NCI-H146 treated with DMSO at 0.1 percent for 48 hours (cell line): Measurements from ENCODE around the gene MAPK8.
"Not testable (repeated sequence)": the region's sequence is repeated elsewhere in the genome, so short reads cannot be mapped to it uniquely, and the experiment has no call there.

ENCODE experiments used
- DNase-seq: peaks from one replicate; lab custom pipeline; 2025; ENCODE audit not compliant: unreplicated experiment; lab: John Stamatoyannopoulos, UW

MAPK8 gene

DNA sequence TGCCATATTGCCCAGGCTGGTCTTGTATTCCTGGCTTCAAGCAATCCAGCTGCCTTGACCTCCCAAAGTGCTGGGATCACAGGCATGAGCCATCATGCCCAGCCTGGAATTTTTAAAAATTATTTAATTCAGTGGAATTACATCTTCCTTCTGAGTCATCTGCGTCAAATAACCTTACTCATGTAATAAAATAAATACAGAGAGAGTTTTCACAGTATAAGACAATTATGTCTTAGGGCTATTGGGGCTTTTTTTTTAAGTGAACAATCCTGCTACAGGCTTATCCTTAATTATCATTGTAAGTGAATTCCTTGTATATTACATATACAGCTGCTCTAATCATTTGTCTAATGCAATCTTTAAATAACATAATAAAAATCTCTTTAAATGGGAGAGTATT lies 108.3 kb downstream of the MAPK8 start:
- no peak for DNase-seq

DNA sequence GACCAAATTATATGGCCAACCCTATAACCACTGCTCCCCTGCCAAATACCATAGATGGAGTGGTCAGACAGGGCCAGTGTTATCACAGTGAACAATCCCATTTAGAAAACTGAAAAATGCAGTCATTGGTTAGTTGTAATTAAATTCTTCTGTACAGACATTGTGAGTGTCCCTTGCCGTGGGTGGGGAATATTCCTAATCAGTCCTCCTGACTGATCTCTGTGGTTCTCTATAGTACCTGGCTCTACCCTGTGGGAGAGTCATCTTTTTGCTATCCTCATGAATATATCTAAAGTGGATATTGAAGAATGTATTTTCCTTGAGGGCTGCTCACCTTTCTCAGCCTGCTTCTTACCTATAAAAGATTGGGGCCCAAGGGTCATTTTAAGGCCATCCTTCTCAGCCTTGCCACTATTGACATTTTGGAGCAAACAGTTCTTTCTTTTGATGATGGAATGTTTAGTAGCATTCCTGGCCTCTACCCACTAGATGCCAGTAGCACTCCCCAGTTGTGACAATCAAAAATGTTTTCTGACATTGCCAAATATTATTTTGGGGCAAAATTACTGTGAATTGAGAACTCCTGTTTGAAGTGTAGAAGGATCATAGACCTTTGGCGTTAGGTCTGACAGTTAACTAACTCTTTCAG lies 110.2 kb downstream of the MAPK8 start:
- no peak for DNase-seq

DNA sequence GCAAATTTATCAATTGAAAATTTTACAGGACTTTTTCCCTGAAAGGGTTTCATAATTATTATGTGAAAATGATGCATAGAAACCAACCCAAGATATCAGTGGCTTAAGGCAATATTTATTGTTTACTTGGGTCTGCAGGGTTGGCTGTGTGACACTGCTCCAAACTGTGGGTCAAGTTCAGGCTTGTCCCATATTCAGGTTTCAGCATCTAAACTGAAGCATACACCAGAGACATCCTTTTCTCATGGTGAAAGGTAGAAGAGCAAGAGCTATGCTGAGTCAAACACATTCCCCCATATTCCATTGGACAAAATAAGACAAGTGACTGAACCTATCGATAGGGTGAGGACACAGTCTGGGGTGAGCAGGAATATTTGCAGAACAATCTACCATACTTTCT lies 110.9 kb downstream of the MAPK8 start:
- DNase-seq: no peak

DNA sequence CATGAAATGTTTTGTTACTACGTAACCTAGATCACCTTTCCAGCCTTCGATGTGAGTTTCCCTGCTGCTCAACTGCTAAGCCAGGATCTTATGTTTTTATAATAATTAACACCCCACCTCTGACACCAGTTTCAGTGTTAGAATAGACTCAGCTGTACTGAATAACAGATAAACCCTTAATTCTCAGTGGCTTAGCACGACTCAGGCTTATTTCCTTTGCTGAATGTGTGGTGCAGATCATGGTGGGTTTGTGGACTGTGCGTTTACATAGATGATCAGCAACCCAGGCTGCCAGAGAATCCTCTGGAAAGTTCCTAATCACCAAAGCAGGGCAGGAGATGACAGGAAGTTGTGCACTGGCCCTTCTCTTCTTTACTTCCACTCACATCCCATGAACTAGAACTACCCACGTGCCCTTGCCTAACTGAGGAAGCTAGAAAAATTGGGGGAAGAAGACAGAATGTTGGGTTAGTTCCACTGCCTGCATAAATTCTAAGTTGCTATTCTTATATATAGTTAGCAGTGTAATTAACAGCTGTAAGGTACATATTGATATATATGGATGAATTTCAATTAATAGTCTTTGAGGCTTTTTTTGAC lies 111.8 kb downstream of the MAPK8 start:
- DNase-seq: no peak

DNA sequence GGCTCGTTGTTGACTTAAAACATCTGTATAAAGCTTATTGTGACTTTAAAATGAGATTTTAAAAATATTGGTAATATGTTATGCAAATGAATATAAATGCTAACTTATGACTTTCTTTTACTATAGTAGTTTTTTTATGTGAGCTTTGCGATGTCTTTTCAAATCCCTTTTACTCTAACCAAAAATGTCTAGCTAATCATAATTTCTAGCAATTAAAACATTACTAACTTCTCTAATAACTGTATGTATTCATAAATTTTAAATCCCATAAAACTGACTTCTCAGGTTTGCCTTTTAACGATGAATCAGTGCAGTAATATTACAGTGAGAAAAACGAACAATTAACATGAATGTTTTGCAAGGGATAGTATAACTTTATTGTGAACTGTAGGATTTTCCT lies 113.2 kb downstream of the MAPK8 start:
- DNase-seq: no peak

DNA sequence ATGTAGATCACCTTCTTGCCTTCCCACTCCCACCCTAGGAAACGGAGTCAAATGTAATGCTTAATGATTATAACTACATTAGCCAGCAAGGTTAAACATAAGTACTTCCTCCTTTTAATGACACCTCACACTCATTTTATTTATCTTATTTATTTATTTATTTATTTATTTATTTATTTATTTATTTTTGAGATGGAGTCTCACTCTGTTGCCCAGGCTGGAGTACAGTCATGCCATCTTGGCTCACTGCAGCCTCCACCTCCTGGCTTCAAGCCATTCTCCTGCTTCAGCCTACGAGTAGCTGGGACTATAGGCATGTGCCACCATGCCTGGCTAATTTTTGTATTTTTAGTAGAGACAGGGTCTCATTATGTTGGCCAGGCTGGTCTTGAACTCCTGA lies 115.4 kb downstream of the MAPK8 start:
- not testable (repeated sequence) for DNase-seq

DNA sequence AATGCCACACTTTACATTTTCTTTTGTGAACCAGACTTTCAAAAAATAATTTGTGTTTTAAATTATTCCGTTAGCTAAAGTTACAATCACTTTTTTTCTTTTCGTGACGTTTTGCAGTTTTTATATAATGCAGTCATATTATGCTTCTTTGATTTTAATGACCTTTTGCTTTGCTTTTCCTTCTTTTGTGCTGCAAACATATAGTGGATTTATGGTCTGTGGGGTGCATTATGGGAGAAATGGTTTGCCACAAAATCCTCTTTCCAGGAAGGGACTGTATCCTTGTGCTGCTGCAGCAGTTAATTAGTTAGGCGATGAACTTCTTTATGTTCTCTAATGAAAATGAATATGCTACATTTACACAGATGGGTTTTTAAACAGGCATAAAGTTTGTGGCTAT lies 117.4 kb downstream of the MAPK8 start:
- no peak for DNase-seq

DNA sequence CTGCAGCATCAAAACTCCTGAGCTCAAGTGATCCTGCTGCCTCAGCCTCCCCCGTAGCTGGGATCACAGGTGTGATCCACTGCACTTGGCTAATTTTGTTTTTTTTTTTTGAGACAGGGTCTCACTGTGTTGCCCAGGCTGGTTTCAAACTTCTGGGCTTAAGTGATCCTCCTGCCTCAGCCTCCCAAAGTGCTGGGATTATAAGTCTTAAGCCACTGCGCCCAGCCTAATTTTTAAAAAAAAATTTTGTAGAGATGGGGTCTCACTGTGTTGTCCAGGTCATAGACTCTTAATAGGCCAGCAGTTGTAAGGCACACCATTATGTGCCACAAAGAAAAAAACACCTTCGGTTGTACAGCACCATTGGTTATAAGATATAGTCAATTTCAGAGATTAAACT lies 122.4 kb downstream of the MAPK8 start:
- DNase-seq: no peak

DNA sequence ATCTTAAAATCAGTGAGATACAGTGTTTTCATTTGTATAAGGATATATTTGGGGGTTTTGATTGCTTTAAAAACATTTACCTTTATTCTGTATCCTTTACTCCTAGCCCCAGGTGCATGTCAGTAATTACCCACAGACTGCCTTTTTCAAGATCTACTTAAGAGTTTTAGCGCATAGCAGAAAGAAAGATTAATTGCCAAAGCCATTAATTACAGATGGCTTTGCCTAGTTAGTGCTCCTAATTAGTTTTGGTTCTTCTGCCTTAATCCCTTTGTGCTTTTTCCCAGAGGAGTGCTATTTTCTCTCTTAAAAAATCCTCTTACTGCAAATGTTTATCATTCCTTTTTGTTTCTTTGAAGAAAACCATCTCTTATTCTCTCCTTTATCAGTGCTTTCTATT lies 122.8 kb downstream of the MAPK8 start:
- DNase-seq: no peak

DNA sequence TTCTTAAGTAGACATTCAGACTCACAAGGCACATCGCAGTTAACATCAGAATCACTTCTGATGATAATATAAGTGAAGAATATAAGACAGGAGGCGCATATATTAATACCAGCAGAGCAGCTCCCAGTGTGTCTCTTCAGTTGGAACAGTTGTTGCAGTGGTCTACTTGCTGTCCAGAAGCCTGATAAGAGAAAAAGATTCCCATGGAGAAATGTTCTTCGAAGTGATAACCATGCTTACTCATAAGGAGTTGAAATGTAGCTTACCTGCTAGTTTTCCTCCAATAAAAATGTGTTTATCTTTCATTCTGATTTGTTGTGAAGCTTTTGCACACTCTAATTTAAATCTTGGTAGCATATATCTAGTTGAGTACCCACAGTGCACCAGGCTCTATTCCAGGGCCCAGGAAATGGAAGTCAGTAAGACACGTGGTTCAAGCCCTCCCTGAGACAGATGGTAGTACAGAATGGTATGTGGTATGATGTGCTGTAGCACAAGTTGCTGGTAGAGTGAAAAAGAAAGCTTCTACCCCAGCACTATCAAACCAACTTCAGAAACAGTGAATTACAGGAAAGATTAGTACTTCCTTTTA lies 124.0 kb downstream of the MAPK8 start:
- DNase-seq: no peak

DNA sequence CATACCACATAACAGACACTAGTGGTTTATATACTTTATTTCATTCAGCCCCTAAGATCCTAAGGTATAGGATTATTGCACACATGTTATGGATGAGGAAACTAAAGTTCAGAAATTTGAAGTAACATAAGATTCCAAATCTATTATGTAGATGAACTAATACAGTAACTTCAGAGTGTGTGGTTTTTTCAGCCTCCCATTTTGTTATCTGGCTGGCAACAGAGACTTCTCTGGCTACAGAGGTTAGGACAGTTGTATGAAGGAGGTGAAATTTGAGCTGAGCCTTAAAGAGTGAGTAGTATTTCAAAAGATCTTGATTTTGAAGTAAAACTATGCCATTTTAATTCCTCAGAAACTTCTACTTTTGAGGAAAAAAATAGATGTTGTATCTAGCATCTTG lies 125.4 kb downstream of the MAPK8 start:
- DNase-seq: no peak

DNA sequence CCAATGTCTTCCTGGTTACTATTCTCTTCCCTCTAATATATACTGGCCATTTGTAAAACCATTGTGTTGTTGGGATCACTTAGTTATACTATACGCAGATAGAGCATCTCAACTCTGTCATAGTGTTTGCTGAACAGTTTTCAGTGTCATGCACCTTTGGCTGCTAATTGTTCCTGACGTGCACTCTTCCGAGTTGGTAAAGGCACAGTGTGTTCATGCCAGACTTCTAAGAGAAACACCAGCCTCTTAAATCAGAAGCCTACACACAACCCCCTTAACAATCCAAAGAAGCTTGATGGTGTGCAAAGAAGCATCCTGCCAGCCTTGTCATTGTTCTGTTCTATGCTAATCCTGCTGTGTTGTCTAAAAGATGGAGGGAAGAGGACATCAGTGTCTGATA lies 131.1 kb downstream of the MAPK8 start:
- no peak for DNase-seq

DNA sequence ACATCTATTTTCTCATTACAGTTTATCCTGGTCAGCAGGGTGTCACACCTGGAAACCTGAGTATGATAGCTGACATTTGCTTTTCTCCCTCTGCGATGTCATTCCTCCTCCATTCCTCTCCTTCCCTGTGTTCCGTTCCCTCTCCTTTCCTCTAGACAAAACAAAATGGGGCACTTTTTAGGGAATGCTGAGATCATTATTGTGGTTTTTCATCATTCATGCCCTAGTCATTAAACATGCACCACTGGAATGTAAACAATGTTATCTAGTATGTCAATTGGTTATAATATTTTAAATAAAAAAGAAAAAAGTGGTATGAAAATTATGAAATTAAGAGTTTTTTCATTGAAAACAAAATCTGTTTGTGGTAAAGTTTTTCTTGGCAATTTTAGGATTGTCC lies 132.6 kb downstream of the MAPK8 start:
- DNase-seq: peak; percentile 41

DNA sequence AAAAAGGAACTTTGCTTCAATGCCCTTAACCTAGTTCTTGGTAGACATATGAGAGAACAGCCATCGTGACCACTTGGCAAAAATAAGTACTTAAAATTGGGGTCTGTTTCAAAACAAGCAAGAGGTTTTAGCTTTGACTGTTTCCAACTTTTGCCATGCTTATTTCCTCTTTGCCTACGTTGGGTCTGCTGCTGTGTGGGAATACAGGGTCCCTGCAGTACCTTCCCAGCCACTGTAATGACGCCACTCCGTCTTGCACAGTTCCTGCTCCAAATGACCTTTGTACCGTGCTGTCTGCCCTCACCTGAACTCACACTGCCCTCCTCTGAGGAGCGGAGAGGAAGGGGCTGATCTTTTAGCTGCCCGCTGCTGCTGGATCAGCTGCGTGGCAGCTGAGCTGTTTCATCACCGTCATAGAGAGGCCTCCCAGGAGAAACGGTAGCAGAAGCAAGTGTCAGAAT lies 133.1 kb downstream of the MAPK8 start:
- no peak for DNase-seq

DNA sequence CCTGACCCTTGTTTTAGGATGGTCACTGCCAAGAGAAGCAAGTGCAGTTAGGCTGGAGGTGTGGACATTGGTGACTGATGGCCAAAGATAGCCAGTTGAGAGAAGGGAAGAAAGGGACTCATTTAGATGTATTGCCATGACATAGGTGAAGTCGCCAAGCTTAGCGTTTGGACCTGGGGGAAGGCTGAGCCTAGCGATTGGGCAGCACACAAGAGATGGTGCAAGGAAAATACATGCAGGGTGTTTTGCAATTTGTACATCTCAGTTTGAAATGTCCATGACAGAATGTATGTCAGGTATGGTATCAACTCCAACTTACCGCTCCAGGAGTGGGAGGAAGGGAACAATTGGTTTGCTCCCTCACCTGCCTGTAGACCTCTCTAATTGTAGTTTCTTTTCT lies 134.3 kb downstream of the MAPK8 start:
- DNase-seq: no peak

DNA sequence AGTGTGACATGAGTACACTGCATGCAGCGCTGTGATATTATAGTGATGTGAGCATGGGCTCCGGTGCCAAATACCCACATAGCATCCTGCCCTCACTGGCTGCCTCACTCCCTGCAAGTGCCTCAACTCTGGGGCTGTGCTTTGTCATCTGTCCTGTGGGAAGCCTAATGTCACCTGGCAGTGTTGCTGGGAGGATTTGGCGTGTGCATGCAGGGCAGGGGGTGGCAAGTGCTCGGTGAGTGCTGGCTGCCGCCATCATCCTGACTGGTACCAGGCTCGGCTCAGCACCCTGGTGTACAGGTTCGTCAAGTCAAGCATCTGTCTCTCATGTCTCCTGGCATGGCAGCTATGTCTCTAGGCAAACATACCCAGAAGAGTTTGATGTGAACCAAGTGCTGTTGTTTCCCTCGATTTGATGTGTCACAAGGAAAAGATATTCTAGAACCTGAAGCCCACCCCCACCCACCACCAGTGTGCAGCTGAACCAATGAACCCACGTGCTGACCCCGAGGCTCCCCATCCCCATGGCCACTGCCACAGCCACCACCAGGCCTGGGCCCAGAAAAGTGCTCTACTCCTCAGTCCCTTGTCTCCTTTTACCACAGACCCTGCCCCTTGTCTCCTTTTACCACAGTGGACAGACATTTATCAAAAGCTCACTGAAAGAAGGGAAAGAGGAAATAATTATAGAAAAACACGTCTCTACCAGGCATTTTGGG lies 135.8 kb downstream of the MAPK8 start:
- no peak for DNase-seq

DNA sequence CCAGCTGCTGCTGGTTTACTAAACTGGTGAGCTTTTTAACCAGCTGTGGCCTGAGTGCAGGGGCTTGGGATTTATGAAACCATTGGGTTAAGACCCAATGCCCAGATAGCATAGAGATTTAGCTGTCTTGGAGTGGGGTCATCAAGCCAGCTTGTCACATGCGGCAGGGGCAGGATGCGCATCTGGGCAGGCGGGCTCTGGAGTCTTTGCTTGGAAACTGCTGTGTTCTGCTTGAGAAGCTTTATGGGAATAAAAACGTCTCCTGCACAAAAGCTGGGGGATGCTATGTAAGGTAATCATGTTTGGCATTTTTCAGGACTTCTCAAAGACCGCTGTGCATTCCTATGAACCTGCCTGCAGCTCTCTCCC lies 136.3 kb downstream of the MAPK8 start:
- no peak for DNase-seq

DNA sequence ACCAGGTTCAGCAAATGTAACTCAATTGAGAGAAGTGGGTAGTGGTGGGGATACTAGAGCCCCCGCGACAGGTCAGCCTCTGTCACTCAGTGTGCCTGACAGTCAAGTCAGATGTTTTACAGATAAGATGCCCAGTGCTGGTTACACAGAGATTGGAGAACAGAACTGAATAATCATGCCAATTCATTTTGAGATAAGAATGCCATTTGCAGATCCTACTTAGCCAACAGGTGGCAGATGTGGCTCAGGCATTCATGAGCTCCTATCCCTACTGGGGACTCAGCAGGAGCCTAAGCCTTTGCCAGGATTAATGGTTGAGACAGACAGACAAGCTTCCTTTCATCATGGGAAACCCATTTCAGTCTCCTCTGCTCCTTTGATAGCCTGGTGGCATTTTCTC lies 137.8 kb downstream of the MAPK8 start:
- peak; percentile 82 for DNase-seq

DNA sequence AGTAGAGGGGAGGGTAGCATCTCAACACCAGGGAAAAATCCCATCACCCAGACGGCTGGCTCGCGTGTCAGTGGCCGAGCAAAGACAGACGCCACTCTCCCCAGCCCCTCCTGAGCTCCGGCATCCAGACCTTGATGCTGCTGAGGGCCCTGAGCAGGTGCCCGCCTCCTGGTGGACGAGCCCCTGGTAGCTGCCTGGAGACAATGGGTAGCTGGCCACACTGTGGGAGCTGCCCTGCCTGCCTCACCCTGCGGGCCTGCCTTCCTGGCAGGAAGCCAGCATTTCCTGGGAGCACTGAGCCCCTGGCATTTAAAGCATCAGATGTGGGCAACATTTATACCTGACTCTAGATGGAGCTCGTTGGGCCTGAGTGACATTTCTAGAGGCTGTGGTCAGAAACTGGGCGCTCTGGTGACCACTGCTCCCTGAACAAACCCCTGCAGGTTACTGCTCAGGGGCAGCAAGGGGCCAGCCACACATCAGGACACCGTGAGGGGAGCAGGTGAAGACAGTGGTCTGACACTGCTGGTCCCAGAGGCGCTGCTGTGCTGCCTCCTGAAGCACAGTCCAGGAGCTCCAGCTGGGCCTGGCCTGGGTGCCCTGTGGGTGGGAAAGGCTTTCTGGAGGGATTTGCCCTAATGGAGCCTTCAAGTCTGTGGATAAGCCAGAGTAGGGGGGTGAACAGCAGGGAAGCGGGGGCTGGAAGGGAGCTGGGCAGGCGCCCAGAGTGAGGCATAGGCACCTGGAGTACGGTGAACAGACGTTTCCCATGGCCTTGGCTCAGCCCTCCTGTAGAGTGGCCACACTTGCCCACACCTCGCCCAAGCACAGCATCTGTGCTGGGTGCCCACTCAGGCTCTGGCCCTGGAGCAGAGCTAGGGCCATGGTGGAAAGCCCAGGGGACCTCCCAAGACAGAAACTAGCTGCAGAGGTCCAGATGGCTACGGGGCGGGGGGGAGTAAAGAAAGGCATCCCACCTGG lies 138.7 kb downstream of the MAPK8 start:
- peak; percentile 84 for DNase-seq

DNA sequence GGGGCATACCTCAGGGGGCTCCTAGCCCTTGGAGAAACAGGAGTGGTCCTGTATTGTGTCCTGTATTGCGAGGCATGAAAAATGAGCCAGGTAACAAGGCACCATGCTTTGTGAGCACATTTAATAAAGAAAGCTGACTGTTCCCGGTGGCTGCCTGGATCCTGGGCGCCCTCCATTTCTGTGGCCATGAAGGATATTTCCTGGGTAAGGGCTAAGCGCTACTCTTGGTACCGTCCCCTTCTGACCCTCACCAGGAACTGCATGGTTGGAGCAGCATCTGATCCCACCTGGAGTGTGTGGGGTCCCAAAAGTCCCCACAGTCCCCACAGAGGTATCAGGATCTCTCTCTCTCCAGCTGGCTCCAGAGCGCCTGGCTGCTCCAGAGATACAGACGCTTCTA lies 139.5 kb downstream of the MAPK8 start:
- no peak for DNase-seq

DNA sequence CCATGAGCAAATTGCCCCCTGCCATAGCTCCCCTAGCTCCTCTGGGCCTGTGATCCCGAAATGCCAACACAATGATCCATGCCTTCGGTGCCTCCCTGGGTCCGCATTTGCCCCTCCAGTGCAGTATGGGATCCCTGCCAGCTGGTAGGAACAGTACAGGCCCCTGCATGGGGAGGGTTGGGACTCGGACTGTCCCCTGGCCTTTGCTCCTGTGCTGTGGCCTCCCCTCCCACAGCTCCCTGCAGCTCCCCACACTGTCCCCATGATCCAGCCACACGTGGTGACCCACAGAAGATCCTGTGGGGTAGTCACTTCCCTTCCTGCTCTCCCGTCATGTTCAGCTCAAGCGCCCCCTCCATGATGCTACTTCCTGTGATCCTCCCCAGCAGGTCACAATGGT lies 140.3 kb downstream of the MAPK8 start:
- DNase-seq: no peak
